PC-3 (cell line): ENCODE measurements around the gene GLI1.

Experiments used
- CTCF ChIP-seq: fragments of 300-600 bp; sonication (generic); conservative IDR thresholded peaks from 2 replicates; pipeline ENCODE4 v1.5.1; 2017; ENCODE audit warnings: antibody characterized with exemption, low read depth, mild to moderate bottlenecking, low read length
- EZH2 ChIP-seq: fragments of 300-600 bp; sonication (generic); IDR thresholded peaks from one replicate; pipeline ENCODE4 v1.6.1; 2017; ENCODE audit warnings: antibody characterized with exemption, mild to moderate bottlenecking, low read length; ENCODE audit not compliant: unreplicated experiment
- EZH2phosphoT487 ChIP-seq: fragments of 300-600 bp; sonication (generic); IDR thresholded peaks from 2 replicates; pipeline ENCODE4 v1.6.1; 2018; ENCODE audit warnings: mild to moderate bottlenecking, antibody characterized with exemption, low read length, borderline replicate concordance

GRCh38 chr12:57498132-57498502 lies 38.5 kb downstream of the GLI1 start:
- TF ChIP-seq CTCF = no peak
- TF ChIP-seq EZH2 = no peak
- TF ChIP-seq EZH2phosphoT487 = no peak
